K562 (cell line): Measurements from ENCODE around the gene FANK1.

ENCODE experiments used
- CUX1 ChIP-seq: fragments of 200-800 bp; sonication (Bioruptor generic); IDR thresholded peaks from 2 replicates; pipeline ENCODE4 v1.6.1; 2016; ENCODE audit warnings: missing genetic modification characterization, missing compliant biosample characterization
- EP300 ChIP-seq: IDR thresholded peaks from 2 replicates; pipeline ENCODE4 v1.6.1; 2012; ENCODE audit warnings: low read length, improper control_type of control experiment
- JUND ChIP-seq, 2 experiments: IDR thresholded peaks; 2 replicates in 1 of 2; 3 replicates in 1 of 2; pipeline ENCODE4 v1.6.1; 2011; ENCODE audit warnings: borderline replicate concordance in 2 of 2, low read depth in 2 of 2, low read length in 2 of 2, improper control_type of control experiment in 1 of 2, missing biosample characterization in 1 of 2, missing genetic modification characterization in 1 of 2, missing genetic modification reagents in 1 of 2
- MCM5 ChIP-seq: fragments of 450-650 bp; IDR thresholded peaks from 2 replicates; pipeline ENCODE4 v1.6.1; 2016; ENCODE audit warnings: low read depth
- MTA3 ChIP-seq: fragments of 450-650 bp; formaldehyde crosslinking; IDR thresholded peaks from 2 replicates; pipeline ENCODE4 v1.6.1; 2017; ENCODE audit warnings: mild to moderate bottlenecking, borderline replicate concordance
- POLR2AphosphoS5 ChIP-seq: IDR thresholded peaks from 2 replicates; pipeline ENCODE4 v1.6.1; 2011; ENCODE audit warnings: mild to moderate bottlenecking, low read depth, low read length, moderate library complexity; ENCODE audit not compliant: control insufficient read depth, insufficient read depth
- SMAD4 ChIP-seq: fragments of 250-450 bp; sonication (Bioruptor Pico); conservative IDR thresholded peaks from 2 replicates; pipeline ENCODE4 v1.8.0; 2021; ENCODE audit warnings: inconsistent platforms, mild to moderate bottlenecking, moderate library complexity
- ZZZ3 ChIP-seq: fragments of 450-650 bp; IDR thresholded peaks from 2 replicates; pipeline ENCODE4 v1.6.1; 2016; ENCODE audit warnings: antibody characterized with exemption, mild to moderate bottlenecking, moderate library complexity
- TF ChIP-seq, protein P1 (sequence below), 3 experiments: IDR thresholded peaks in 2 of 3; conservative IDR thresholded peaks in 1 of 3; 2 replicates each; pipeline ENCODE4 v1.5.1; 2011 to 2012; ENCODE audit warnings: low read length in 3 of 3, mild to moderate bottlenecking in 3 of 3, control low read depth in 2 of 3, improper control_type of control experiment in 1 of 3, inconsistent platforms in 1 of 3, low read depth in 1 of 3, mixed read lengths in 1 of 3, moderate library complexity in 1 of 3; ENCODE audit not compliant: insufficient read depth in 2 of 3
- TF ChIP-seq, protein P2 (sequence below): IDR thresholded peaks from 2 replicates; pipeline ENCODE4 v1.6.1; 2012; ENCODE audit warnings: low read depth, low read length, improper control_type of control experiment, borderline replicate concordance

GRCh38 chr10:125994601-125995000 is 98.2 kb downstream of the FANK1 start:
- TF ChIP-seq, protein P1, sequence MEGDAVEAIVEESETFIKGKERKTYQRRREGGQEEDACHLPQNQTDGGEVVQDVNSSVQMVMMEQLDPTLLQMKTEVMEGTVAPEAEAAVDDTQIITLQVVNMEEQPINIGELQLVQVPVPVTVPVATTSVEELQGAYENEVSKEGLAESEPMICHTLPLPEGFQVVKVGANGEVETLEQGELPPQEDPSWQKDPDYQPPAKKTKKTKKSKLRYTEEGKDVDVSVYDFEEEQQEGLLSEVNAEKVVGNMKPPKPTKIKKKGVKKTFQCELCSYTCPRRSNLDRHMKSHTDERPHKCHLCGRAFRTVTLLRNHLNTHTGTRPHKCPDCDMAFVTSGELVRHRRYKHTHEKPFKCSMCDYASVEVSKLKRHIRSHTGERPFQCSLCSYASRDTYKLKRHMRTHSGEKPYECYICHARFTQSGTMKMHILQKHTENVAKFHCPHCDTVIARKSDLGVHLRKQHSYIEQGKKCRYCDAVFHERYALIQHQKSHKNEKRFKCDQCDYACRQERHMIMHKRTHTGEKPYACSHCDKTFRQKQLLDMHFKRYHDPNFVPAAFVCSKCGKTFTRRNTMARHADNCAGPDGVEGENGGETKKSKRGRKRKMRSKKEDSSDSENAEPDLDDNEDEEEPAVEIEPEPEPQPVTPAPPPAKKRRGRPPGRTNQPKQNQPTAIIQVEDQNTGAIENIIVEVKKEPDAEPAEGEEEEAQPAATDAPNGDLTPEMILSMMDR (IDR thresholded peaks at IDR 0.05 in 2 of 3, conservative IDR thresholded peaks at IDR 0.05 in 1 of 3; ENCODE audit: insufficient read depth in 2 of 3, low read depth in 1 of 3, low read length in 3 of 3): no peak
- TF ChIP-seq JUND (IDR thresholded peaks at IDR 0.05; ENCODE audit: borderline replicate concordance, low read depth, low read length): no peak
- no peak for TF ChIP-seq JUND (tag; IDR thresholded peaks at IDR 0.05; ENCODE audit: borderline replicate concordance, low read depth, low read length)
- TF ChIP-seq, protein P2, sequence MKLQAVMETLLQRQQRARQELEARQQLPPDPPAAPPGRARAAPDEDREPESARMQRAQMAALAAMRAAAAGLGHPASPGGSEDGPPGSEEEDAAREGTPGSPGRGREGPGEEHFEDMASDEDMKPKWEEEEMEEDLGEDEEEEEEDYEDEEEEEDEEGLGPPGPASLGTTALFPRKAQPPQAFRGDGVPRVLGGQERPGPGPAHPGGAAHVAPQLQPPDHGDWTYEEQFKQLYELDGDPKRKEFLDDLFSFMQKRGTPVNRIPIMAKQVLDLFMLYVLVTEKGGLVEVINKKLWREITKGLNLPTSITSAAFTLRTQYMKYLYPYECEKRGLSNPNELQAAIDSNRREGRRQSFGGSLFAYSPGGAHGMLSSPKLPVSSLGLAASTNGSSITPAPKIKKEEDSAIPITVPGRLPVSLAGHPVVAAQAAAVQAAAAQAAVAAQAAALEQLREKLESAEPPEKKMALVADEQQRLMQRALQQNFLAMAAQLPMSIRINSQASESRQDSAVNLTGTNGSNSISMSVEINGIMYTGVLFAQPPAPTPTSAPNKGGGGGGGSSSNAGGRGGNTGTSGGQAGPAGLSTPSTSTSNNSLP: no peak
- no peak for TF ChIP-seq EP300
- TF ChIP-seq MTA3: no peak
- TF ChIP-seq ZZZ3: no peak
- no peak for TF ChIP-seq POLR2AphosphoS5
- TF ChIP-seq MCM5: no peak
- no peak for TF ChIP-seq CUX1 (CRISPR knock-in tag)
- no peak for TF ChIP-seq SMAD4
